NCI-H1105 treated with DMSO at 0.1 percent for 48 hours (cell line): ENCODE results near the gene OGFR.

ENCODE experiments used
- DNase-seq: peaks from one replicate; lab custom pipeline; 2025; lab: John Stamatoyannopoulos, UW

OGFR gene

DNA sequence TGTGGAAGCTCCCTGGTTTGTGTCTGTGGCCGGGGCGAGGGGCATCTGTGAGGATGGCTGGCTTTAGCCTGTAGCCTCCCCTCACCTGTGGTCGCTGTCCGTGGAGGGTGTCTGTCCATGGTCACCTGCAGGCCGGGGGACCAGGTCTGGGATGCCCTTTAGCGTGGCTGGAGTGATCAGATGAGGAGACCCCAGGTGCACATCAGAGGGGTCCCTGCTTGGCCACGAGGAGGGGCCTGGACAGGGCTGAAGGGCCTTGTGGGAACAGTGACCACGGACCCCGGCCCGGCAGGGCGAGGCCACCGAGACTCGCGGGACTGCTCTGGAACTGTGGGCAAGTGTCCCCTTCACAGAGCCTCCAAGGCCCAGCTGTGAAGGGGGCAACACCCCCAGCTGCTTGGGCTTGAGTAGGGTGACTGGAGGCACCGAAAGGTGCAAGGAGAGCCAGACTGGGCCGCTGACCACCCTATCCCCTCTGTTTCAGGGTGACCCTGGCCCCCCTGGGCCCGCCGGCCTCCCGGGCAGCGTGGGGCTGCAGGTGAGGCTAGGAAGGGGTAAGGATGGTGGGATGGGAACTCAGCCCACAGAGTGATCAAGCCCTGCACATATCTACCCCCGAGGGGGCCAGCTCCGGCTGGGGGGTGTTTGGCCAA is 20.8 kb downstream of the OGFR start:
- no peak for DNase-seq

DNA sequence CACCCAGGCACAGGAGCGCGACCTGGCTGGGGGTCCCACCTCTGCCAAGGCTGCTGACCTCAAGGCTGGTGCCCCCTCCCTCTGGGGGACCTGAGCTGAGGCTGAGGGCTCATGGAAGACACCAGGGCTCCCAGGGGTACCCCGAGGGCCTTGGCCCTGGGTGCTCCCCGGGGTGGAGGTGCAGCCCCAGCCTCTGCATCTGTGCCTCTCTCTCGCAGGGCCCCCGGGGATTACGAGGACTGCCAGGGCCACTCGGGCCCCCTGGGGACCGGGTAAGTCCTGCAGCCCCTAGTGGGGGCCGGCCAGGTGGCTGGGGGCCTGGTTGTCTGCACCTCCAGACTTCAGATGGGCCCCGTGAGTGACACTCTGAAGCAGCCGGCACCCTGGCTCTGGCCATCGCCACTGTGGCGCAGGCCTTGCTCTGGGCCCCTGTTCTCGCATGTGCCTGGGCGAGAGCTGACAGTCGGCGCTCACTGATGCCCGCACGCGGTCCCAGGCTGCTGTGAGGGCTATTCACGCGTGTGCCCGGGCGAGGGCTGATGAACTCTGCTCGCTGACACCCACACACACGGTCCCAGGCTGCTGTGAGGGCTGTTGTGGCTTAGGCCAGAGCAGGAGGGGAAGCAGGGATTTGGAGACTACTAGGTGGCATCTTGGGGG is 21.5 kb downstream of the OGFR start:
- no peak for DNase-seq

GRCh38 chr20:62826646-62827310 is 22.1 kb downstream of the OGFR start:
- no peak for DNase-seq

GRCh38 chr20:62827311-62828038 is 22.8 kb downstream of the OGFR start:
- DNase-seq = no peak

DNA sequence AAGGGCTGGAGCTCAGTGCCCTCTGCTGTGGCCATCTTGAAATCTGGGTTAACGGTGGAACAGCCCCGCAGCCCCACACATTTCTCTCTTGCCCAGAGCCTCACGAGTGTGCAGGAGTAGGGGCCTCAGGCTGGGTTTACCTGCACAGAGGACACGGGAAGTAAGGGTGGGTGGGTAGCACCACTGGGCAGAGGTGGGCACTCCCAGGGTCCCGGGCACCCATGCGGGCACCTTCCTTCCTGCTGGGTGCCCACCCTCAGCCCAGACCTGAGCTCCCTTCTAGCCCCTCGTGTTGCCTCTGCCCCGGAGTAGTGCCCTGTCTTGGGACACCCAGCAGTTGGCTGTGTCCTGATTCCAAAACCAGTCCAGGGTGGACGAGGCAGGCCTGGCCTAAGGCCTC is 23.4 kb downstream of the OGFR start:
- DNase-seq = no peak

DNA sequence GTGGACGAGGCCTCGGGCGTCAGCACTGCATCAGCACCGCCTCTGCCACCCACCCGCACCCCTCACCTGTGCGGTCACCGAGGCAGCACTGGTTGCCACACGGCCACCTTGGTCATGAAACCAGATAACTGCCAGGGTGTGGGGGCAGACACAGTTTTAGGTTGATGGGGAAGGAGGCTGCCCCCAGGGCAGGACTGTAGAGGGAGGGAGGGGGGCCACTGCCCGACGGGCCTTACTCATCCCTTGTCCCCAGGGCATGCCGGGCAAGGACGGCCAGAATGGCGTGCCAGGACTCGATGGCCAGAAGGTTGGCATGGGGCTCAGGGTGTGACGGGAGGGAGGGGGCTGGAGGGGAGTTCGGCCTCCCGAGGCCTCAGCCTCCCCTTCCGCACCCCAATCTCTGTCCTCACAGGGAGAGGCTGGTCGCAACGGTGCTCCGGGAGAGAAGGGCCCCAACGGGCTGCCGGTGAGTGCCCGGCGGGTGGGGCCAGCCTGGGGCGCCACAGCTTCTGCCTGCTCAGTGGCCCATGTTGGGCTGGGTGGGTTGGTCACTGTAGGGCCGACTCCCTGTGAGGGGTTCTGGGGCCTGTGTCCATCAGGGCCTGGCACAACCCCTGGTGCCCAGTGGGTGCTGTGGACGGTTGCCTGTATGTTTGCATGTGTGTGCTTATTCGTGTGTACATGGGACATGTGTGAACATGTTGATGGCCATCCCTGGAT is 24.0 kb downstream of the OGFR start:
- DNase-seq = no peak

- no peak for DNase-seq
These were observed 24.9 kb downstream of the OGFR start for GRCh38 chr20:62829231-62830230.

DNA sequence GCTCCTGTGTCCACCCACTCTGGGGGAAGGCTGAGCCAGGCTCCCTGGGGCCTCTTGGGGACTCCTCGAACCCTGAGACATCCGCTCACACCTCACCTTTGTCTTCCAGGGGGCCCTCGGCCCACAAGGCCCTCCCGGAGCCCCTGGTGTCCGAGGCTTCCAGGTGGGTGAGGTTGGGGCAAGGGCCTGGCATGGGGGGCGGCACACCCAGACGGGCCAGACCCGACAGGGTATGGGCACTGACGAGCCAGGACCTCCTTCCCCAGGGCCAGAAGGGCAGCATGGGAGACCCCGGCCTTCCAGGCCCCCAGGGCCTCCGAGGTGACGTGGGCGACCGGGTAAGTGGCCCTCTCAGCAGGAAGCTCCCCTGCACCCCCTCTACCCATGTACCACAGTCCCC is 25.6 kb downstream of the OGFR start:
- DNase-seq = no peak

- no peak for DNase-seq
These were observed 26.2 kb downstream of the OGFR start for GRCh38 chr20:62830821-62831220.

GRCh38 chr20:62831361-62831788 is 26.7 kb downstream of the OGFR start:
- DNase-seq = no peak

- no peak for DNase-seq
These were observed 27.2 kb downstream of the OGFR start for GRCh38 chr20:62831854-62832211.

DNA sequence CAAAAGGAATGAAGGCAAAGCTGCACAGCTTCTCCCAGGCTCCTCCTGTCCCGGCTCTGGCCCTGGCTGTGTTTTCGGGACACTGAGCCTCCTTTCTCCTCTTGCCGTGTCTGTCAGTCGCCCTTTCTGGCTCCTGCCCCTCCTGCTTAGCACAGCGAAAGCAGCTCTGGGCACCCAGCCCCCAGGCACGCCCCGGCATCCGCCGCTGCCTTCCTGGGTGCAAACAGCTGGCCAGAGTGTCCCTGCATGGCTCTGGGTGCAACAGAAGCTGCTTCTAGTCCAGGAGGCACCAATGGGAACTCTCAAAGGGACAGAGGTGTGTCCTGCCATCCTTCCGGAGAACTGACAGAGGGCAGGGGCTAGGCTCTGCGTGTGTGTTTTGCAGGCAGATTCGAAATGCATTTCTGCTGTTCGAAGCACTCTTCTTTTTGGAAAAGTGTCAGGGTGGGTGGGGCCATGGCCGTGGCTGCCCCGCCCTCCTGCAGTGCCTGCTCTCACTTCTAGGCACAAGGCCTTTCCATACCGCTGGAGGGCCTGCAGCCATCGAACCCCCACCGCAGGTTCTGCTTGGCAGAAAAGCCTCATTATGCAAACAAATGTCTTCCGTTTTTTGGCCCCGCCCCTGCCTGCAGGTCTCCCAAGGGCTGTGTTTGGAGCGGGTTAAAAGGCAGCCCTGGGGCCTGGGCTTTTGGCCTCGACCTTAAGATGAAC is 27.7 kb downstream of the OGFR start:
- DNase-seq = no peak

DNA sequence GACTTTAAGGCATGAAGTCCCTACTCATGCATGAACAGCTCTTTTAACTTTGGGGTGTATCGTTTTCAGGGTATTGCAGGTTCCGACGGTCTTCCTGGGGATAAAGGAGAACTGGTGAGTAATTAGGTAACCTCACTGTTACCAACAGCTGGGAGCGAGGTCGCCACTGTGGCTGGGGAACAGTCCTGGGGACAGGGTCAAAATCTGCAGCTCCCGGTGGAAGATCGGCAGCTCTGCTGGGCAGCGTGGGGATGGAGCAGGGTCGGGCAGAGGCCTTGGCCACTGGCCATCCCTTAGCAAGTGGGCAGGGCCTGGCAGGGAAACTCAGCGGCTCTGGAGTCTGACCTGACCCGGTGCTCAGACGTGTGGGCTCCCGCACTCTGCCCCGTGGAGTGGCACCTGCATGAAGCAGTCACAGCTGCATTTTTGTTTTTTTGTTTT is 28.3 kb downstream of the OGFR start:
- no peak for DNase-seq

GRCh38 chr20:62834967-62835730 is 30.5 kb downstream of the OGFR start:
- DNase-seq = no peak

GRCh38 chr20:62835931-62836861 is 31.6 kb downstream of the OGFR start:
- no peak for DNase-seq

DNA sequence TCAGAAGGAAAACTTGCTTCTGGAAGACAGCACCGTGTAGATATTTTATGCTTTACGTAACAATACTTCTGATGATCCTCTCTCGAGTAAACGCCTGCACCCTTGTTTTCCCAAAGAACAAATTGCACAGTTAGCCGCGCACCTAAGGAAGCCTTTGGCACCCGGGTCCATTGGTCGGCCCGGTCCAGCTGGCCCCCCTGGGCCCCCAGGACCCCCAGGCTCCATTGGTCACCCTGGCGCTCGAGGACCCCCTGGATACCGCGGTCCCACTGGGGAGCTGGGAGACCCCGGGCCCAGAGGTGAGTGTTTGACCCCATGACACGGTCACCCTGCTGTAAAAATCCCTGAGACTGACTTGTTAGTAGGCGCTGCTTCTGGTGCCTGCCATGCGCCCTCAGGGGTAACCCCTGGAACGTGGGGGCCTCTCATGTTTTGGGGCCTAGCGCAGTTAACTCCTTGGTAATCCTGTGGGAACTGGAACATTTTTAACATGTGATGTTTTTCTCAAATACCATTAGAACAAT is 32.4 kb downstream of the OGFR start:
- no peak for DNase-seq

- DNase-seq = no peak
These were observed 33.1 kb downstream of the OGFR start for GRCh38 chr20:62837790-62838127.
